WI38 (cell line): ENCODE data around the gene SPDEF.

Experiments used
- H3K4me3 ChIP-seq: 2 replicates; pipeline ENCODE4 v1.5.1; 2011; ENCODE audit warnings: low read depth, mild to moderate bottlenecking, control low read depth, low read length
- TF ChIP-seq, protein P1 (sequence below): IDR thresholded peaks from 2 replicates; pipeline ENCODE4 v1.5.1; 2012; ENCODE audit warnings: low read depth, mild to moderate bottlenecking, control low read depth, low read length

SPDEF gene

DNA sequence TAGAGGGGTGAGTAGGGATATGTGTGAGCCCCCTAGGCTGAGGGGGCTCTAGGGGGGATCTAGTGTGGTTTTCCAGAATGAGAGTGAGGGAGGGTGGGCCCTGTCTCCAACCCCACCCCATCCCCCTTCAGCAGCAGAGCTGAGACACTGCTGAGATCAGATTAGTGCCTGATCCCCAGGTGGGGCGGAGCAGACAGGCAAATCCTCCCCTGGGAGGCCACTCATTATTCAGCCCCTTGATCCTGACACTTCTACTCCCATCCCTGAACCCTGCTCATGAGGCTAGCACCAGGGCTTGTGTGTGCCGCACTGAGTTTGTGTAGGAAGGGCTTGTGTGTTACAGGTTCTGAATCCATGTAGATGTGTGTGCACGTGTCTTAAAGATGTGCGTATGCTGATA lies 42.5 kb downstream of the SPDEF start:
- TF ChIP-seq, protein P1, sequence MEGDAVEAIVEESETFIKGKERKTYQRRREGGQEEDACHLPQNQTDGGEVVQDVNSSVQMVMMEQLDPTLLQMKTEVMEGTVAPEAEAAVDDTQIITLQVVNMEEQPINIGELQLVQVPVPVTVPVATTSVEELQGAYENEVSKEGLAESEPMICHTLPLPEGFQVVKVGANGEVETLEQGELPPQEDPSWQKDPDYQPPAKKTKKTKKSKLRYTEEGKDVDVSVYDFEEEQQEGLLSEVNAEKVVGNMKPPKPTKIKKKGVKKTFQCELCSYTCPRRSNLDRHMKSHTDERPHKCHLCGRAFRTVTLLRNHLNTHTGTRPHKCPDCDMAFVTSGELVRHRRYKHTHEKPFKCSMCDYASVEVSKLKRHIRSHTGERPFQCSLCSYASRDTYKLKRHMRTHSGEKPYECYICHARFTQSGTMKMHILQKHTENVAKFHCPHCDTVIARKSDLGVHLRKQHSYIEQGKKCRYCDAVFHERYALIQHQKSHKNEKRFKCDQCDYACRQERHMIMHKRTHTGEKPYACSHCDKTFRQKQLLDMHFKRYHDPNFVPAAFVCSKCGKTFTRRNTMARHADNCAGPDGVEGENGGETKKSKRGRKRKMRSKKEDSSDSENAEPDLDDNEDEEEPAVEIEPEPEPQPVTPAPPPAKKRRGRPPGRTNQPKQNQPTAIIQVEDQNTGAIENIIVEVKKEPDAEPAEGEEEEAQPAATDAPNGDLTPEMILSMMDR = no peak

DNA sequence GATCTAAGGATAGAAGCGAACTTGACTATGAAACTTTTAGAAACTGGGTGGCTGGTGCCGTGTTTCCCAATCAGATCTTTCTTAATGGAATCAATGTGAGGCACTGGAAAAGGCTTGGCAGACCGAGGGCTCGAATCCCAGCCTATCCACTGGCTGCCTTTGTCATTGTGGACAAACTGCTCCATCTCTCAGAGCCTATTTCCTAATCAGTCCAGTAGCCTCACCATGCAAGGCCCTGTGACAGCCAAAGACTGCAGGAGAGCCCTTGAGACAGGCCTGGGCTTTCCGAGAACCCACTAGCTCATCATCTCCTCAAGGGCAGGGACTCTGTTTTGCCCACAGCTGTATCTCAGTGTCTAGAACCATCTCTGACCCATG lies 43.4 kb downstream of the SPDEF start:
- TF ChIP-seq, protein P1 = no peak
- H3K4me3 ChIP-seq = no peak overlapping the region

More for the DNA sequence above, 42.5 kb downstream of the SPDEF start:
- no peak overlapping the region for H3K4me3 ChIP-seq

DNA sequence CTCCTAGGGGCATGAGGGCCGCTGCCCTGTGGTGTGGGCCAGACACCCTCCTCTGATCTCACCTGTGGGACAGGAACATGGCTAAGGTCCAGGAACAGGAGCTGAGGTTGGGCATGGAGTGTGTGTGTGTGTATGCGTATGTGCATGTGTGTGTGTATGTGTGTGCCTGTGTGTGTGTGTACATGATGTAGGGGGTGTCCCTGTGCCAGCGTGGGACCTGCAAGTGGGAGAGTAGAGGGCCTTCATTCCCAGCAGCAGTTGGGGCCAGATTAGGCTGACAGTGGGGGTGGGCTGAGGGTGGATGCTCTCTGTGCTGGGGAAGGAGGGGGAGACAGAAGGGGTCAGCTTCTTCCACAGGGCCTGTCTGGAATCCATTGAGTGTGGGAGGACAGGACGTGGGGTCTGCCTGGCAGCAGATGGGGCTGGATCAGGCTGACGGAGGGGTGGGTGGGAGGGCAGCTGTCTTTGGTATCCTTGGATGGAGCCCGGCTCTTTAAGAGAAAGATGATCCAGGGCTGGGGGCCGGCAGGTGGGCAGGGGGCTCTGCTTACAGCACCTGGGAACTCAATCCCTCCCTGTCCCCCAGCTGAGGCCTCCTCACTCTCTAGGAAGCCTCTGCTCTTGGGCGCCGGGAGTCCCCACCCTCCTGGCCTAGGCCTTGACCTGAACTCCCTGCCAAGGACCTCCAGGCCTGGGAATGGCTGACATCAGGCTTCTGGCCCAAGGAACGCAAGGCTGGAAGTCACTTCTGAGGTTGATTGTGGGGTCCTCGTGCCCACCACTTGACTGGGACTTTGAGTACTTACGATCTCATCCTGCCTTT lies 44.0 kb downstream of the SPDEF start:
- no peak overlapping the region for H3K4me3 ChIP-seq
- TF ChIP-seq, protein P1 = no peak

DNA sequence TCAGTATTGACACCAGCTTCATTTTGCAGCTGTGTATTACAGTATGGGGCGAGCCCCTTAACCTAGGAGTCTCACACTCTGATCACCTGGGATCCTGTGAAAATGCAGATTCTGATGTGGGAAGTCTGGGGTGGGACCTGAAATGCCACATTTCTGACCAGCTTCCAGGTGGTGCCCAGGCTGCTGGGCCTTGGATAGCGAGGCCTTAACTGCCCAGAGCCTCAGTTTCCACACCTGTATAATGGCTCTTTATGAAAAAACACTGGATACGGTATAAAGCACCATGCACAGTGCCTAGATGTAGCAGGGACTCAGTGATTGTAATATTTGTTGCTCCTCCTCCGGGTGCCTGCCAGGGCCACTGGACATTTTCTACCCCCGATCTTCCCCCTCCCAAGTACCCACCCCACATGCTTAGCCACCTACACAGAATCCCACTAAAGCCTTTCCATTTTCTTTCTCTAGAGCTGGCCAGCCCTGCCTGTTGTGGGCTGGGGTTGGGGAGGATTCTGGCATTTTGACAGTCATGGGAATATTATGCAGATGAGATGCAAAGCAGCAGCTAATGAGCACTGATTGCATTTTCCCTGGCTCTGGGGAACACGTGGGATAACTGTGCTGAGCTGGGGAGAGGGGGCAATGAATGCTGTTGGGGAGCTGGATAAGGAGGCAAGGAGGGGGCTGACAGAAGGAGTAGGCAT lies 44.8 kb downstream of the SPDEF start:
- H3K4me3 ChIP-seq = no peak overlapping the region
- TF ChIP-seq, protein P1 = no peak

DNA sequence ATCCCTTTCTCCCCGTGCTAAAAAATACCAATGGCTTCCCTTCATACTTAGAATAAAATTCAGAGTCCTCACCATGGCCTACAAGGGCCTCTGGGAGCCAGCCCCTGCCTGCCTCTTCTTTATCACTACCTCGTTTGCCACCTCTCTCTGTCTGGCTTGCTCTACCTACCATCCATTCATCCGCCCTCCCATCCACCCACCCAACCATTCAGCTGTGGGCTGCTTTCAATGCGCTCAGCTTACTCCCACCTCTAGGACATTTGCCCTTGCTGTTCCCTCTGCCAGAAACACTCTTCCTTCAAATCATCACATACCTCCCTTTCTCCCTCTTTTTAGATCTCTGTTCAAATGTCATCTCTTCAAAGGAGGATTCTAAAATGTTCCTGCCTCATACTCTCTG lies 45.8 kb downstream of the SPDEF start:
- no peak overlapping the region for H3K4me3 ChIP-seq
- TF ChIP-seq, protein P1 = no peak

DNA sequence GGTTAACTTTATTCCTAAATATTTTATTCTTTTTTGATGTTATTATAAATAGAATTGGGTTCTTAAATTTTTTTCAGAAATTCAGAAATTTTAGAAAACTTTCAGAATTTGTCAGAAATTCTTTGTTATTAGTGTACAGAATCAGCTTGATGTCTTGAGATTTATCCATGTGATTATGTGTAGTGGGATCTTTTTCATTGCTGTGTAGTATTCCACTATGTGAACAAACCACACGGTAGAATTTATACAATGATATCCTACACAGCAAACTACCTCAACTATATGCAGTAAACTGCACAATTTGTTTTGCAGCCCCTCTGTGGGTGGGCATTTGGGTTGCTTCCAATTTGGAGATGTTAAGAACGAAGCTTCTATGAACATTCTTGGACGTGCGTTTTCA lies 46.3 kb downstream of the SPDEF start:
- no peak overlapping the region for H3K4me3 ChIP-seq
- TF ChIP-seq, protein P1 = no peak

DNA sequence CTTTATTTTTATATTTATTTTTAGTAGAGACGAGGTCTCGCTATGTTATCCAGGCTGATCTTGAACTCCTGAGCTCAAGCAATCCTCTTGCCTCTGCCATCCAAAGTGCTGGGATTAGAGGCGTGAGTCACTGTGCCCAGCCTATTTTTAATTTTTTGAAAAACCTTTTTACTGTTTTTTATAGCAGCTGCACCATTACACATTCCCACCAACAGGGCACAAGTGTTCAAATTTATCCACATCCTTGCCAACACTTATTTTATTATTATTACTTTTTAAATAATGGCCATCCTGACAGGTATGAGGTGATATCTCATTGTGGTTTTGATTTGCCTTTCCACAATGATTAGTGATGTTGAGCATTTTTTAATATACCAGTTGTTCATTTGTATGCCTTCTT lies 47.7 kb downstream of the SPDEF start:
- TF ChIP-seq, protein P1 = no peak
- no peak overlapping the region for H3K4me3 ChIP-seq
